Measurements from ENCODE around the gene PRDM15. TPM values are rescaled to one million over a fixed set of nuclear protein-coding genes. Genes with fewer than 3 reads are reported as not detected.

Gene PRDM15
- total RNA-seq, 1 experiment from 2014 or later = 9.9 TPM

GRCh38 chr21:41891132-41891531, 12.0 kb upstream of the PRDM15 start:
- Histone ChIP-seq H4K5ac (ENCODE audit: insufficient read length, low read depth, low read length) (no peak overlapping the region), H3K23ac (ENCODE audit: insufficient read length, low read depth, low read length) (no peak overlapping the region), H3K56ac (ENCODE audit: insufficient read length, low read depth, low read length) (no peak overlapping the region), H3K27me3 (ENCODE audit: insufficient read depth, low read length) (no peaks in the 10 kb centered on the region), H2BK120ac (ENCODE audit: low read depth, low read length, poor library complexity, severe bottlenecking) (no peak overlapping the region), H3K4me2 (ENCODE audit: insufficient read depth, insufficient read length, low read length) (no peak overlapping the region), H3K4me1 (ENCODE audit: insufficient read depth, low read length) (peaks cover 2% of the 10 kb centered on the region), H4K20me1 (ENCODE audit: control insufficient read depth, insufficient read depth, insufficient read length) (no peaks in the 10 kb centered on the region), H2BK12ac (ENCODE audit: insufficient read length, low read depth, low read length) (no peak overlapping the region), H4K8ac (replicated peaks; ENCODE audit: insufficient read length, low read depth, low read length) (no peak overlapping the region), H3K4ac (ENCODE audit: low read depth, low read length) (no peak overlapping the region), H3K14ac (ENCODE audit: insufficient read depth, low read length) (no peak overlapping the region; the same call in 1 of the 2 replicates), H3K9me3 (ENCODE audit: control insufficient read depth, low read depth, low read length) (no peaks in the 10 kb centered on the region), H3K79me1 (ENCODE audit: insufficient read depth, low read depth, low read length, poor library complexity, severe bottlenecking) (no peaks in the 10 kb centered on the region), H2BK15ac (ENCODE audit: low read depth, low read length) (no peak overlapping the region), H3K9ac (ENCODE audit: extremely low read depth, insufficient read length, low read length) (no peak overlapping the region), H3K79me2 (ENCODE audit: insufficient read depth, low read length) (0 out of 2 replicates have a peak, but pooled peaks cover 2% of the 10 kb centered on the region), H2AFZ (ENCODE audit: low read length) (no peak overlapping the region), H3K23me2 (ENCODE audit: insufficient read length, low read depth, low read length, poor library complexity, severe bottlenecking) (no peaks in the 10 kb centered on the region), H3K27ac (ENCODE audit: insufficient read length, low read depth, low read length) (no peak overlapping the region), H3T11ph (ENCODE audit: low read length) (no peak overlapping the region), H2AK5ac (ENCODE audit: insufficient read length, low read length) (no peak overlapping the region), H3K18ac (ENCODE audit: insufficient read length, low read depth, low read length) (no peak overlapping the region), H2BK5ac (ENCODE audit: insufficient read length, low read length) (no peak overlapping the region), H4K91ac (ENCODE audit: insufficient read length, low read depth, low read length) (no peak overlapping the region), H2BK20ac (ENCODE audit: low read depth, low read length, poor library complexity, severe bottlenecking) (no peak overlapping the region)
- no peak for TF ChIP-seq CTCF (conservative IDR thresholded peaks at IDR 0.05)
- Mint-ChIP-seq H3K4me1 (peaks cover 14 to 15% of the 10 kb centered on the region in 2 experiments), H3K9me3 (no peaks in the 10 kb centered on the region), H3K4me3 (no peak overlapping the region), H3K27me3 (ENCODE audit: low read depth) (no peaks in the 10 kb centered on the region), H3K36me3 (ENCODE audit: insufficient read depth in 1 of 3, low read depth in 3 of 3) (peaks cover 0 to 2% (median 0%) of the 10 kb centered on the region in 3 experiments; a peak in 1 of 7 replicates), H3K27ac (no peak overlapping the region)
- DNase-seq = no peak
- no CpG with 5 or more reads among the region's 5 CpGs for WGBS (ENCODE audit: extremely low coverage, insufficient read length, low lambda C conversion rate)

All from H9 (cell line).